DOHH2 (cell line): ENCODE measurements around the gene FIZ1.

Experiments used
- EZH2phosphoT487 ChIP-seq: fragments of 200-600 bp; sonication (generic); IDR thresholded peaks from 2 replicates; pipeline ENCODE4 v1.6.1; 2017; ENCODE audit warnings: borderline replicate concordance, mild to moderate bottlenecking, antibody characterized with exemption, low read length, moderate library complexity, mixed read lengths
- TF ChIP-seq, protein P1 (sequence below): fragments of 200-600 bp; sonication (generic); IDR thresholded peaks from one replicate; pipeline ENCODE4 v1.5.1; 2014; ENCODE audit warnings: antibody characterized with exemption, mild to moderate bottlenecking, low read depth, low read length; ENCODE audit not compliant: poor library complexity, severe bottlenecking

DNA sequence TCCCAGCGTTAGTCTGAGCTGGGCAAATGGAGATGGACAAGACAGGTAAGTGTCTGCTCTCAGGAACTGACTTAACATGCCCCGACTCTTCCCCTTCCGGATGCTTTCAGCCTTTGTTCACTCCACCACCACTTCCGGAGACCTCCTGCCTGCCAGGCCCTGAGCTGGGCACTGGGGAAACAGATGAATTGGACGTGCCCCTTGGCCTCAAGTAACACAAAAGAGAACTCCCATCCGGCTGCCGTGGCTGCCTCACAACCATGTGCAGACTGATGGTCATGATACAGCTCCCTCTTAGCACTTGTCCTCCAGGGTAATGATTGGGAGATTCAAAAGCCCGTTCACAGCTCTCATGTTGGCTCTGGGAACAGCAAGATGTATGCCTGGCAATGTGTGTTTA is 18.1 kb upstream of the FIZ1 start:
- TF ChIP-seq, protein P1, sequence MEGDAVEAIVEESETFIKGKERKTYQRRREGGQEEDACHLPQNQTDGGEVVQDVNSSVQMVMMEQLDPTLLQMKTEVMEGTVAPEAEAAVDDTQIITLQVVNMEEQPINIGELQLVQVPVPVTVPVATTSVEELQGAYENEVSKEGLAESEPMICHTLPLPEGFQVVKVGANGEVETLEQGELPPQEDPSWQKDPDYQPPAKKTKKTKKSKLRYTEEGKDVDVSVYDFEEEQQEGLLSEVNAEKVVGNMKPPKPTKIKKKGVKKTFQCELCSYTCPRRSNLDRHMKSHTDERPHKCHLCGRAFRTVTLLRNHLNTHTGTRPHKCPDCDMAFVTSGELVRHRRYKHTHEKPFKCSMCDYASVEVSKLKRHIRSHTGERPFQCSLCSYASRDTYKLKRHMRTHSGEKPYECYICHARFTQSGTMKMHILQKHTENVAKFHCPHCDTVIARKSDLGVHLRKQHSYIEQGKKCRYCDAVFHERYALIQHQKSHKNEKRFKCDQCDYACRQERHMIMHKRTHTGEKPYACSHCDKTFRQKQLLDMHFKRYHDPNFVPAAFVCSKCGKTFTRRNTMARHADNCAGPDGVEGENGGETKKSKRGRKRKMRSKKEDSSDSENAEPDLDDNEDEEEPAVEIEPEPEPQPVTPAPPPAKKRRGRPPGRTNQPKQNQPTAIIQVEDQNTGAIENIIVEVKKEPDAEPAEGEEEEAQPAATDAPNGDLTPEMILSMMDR, result no peak
- TF ChIP-seq EZH2phosphoT487, result no peak
